ENCODE measurements around the gene ZBED5.
"Not testable (repeated sequence)": the region's sequence is repeated elsewhere in the genome, so short reads cannot be mapped to it uniquely, and the experiment has no call there.

The ZBED5 gene

GRCh38 chr11:10836884-10837283, 21.0 kb downstream of the ZBED5 start:
- not testable (repeated sequence) for DNase-seq

- DNase-seq = no peak
These were observed 28.7 kb downstream of the ZBED5 start for GRCh38 chr11:10829139-10829538.

- no peak for DNase-seq
These were observed 29.5 kb downstream of the ZBED5 start for GRCh38 chr11:10828402-10828801.

- DNase-seq = no peak
These were observed 33.0 kb downstream of the ZBED5 start for GRCh38 chr11:10824888-10825287.

- DNase-seq = no peak
These were observed 34.7 kb downstream of the ZBED5 start for GRCh38 chr11:10823152-10823579.

- DNase-seq = not testable (repeated sequence)
These were observed 35.4 kb downstream of the ZBED5 start for GRCh38 chr11:10822491-10822890.

- DNase-seq = no peak
These were observed 39.3 kb downstream of the ZBED5 start for GRCh38 chr11:10818594-10818993.

GRCh38 chr11:10813945-10814344, 43.9 kb downstream of the ZBED5 start:
- DNase-seq = no peak

GRCh38 chr11:10809373-10810160, 48.3 kb downstream of the ZBED5 start:
- DNase-seq = peak in 1 of 2 donors; percentile 33

GRCh38 chr11:10808553-10809372, 49.1 kb downstream of the ZBED5 start, which contains the start of gene EIF4G2:
Gene EIF4G2, minus strand, starts transcription at chr11:10808926.
- peak; percentile 95 to 97 for DNase-seq

- no peak for DNase-seq
These were observed 49.7 kb downstream of the ZBED5 start for GRCh38 chr11:10808235-10808552.

GRCh38 chr11:10807493-10808234, 50.2 kb downstream of the ZBED5 start:
- DNase-seq = peak; percentile 26 to 37

GRCh38 chr11:10806206-10806605, 51.6 kb downstream of the ZBED5 start:
- no peak for DNase-seq

- no peak for DNase-seq
These were observed 52.1 kb downstream of the ZBED5 start for GRCh38 chr11:10805741-10806140.

GRCh38 chr11:10803676-10804075, 54.2 kb downstream of the ZBED5 start:
- no peak for DNase-seq

Measured in stimulated activated CD4-positive, alpha-beta T cell treated with anti-CD3 and anti-CD28 coated beads, Interleukin-2, amount 100 ng/mL, for 48 hours (primary cell).